DND-41 (cell line): Measurements from ENCODE around the gene THSD4.

ENCODE experiments used
- ATAC-seq: fragments of 200-7000 bp; cut with Tn5 transposase; 3 replicates; pipeline ENCODE4 v1.9.1; 2021; ENCODE audit warnings: low read depth; ENCODE audit not compliant: insufficient read depth
- DNase-seq: peaks from one replicate; pipeline ENCODE4 v3.0.0-alpha.2; 2020
- H2AFZ ChIP-seq: 2 replicates; pipeline ENCODE4 v1.6.0; 2012; ENCODE audit warnings: low read depth, low read length
- H3K27ac ChIP-seq: 2 replicates; pipeline ENCODE4 v1.5.1; 2012; ENCODE audit warnings: low read length, inconsistent platforms
- H3K27me3 ChIP-seq: fragments of 200-600 bp; sonication (generic); 2 replicates; pipeline ENCODE4 v1.6.0; 2012; ENCODE audit warnings: low read length, mild to moderate bottlenecking, inconsistent platforms; ENCODE audit not compliant: insufficient read depth, poor library complexity
- H3K36me3 ChIP-seq: 2 replicates; pipeline ENCODE4 v1.5.1; 2012; ENCODE audit warnings: low read length, inconsistent platforms; ENCODE audit not compliant: insufficient read depth
- H3K4me1 ChIP-seq: 2 replicates; pipeline ENCODE4 v1.5.1; 2012; ENCODE audit warnings: mild to moderate bottlenecking, low read length; ENCODE audit not compliant: insufficient read depth
- H3K4me2 ChIP-seq: 2 replicates; pipeline ENCODE4 v1.6.0; 2012; ENCODE audit warnings: mild to moderate bottlenecking, moderate library complexity, low read length, inconsistent platforms; ENCODE audit not compliant: insufficient read depth
- H3K4me3 ChIP-seq, 2 experiments: fragments of 200-600 bp in 1 of 2; shearing (Covaris generic) in 1 of 2; 2 replicates each; pipeline ENCODE4 v1.5.1; 2012 to 2016; ENCODE audit warnings: inconsistent platforms in 2 of 2, low read length in 2 of 2, mild to moderate bottlenecking in 2 of 2, low read depth in 1 of 2, moderate library complexity in 1 of 2
- H3K79me2 ChIP-seq: 2 replicates; pipeline ENCODE4 v1.6.0; 2012; ENCODE audit warnings: low read length, inconsistent platforms; ENCODE audit not compliant: insufficient read depth
- H3K9ac ChIP-seq: 2 replicates; pipeline ENCODE4 v1.6.0; 2012; ENCODE audit warnings: low read depth, mild to moderate bottlenecking, inconsistent platforms, low read length, moderate library complexity
- H3K9me3 ChIP-seq: 2 replicates; pipeline ENCODE4 v1.5.1; 2012; ENCODE audit warnings: low read length, moderate library complexity, mild to moderate bottlenecking, inconsistent platforms; ENCODE audit not compliant: insufficient read depth, severe bottlenecking
- H4K20me1 ChIP-seq: 2 replicates; pipeline ENCODE4 v1.6.0; 2012; ENCODE audit warnings: low read length; ENCODE audit not compliant: insufficient read depth
- CTCF ChIP-seq: IDR thresholded peaks from 2 replicates; pipeline ENCODE4 v1.5.1; 2012; ENCODE audit warnings: borderline replicate concordance, low read length, moderate library complexity, mild to moderate bottlenecking; ENCODE audit not compliant: poor library complexity, severe bottlenecking; ENCODE audit errors: extremely low read depth
- EZH2 ChIP-seq: IDR thresholded peaks from 3 replicates; pipeline ENCODE4 v1.6.1; 2012; ENCODE audit warnings: borderline replicate concordance, low read depth, mild to moderate bottlenecking, moderate library complexity, low read length, inconsistent platforms; ENCODE audit not compliant: severe bottlenecking

THSD4 gene

GRCh38 chr15:71143373-71144310 lies 28.4 kb downstream of the THSD4 start:
- TF ChIP-seq CTCF (no peak), EZH2 (no peak)
- no peak for ATAC-seq
- no peaks in the 10 kb centered on the region for H3K79me2 ChIP-seq
- peaks cover 2% of the 10 kb centered on the region for H3K27me3 ChIP-seq
- no peak overlapping the region for H3K4me2 ChIP-seq
- H3K9me3 ChIP-seq, result no peaks in the 10 kb centered on the region
- H3K27ac ChIP-seq, result no peak overlapping the region
- no peak for DNase-seq
- H3K9ac ChIP-seq, result no peak overlapping the region
- no peak overlapping the region for H3K4me3 ChIP-seq
- no peak overlapping the region for H2AFZ ChIP-seq
- no peaks in the 10 kb centered on the region for H4K20me1 ChIP-seq
- no peaks in the 10 kb centered on the region for H3K4me1 ChIP-seq
- no peaks in the 10 kb centered on the region for H3K36me3 ChIP-seq

- H4K20me1 ChIP-seq, result no peaks in the 10 kb centered on the region
- H2AFZ ChIP-seq, result no peak overlapping the region
- no peak overlapping the region for H3K27ac ChIP-seq
- no peak overlapping the region for H3K4me3 ChIP-seq
- no peaks in the 10 kb centered on the region for H3K9me3 ChIP-seq
- DNase-seq, result no peak
- no peaks in the 10 kb centered on the region for H3K4me1 ChIP-seq
- H3K79me2 ChIP-seq, result no peaks in the 10 kb centered on the region
- H3K4me2 ChIP-seq, result no peak overlapping the region
- H3K27me3 ChIP-seq, result peaks cover 2% of the 10 kb centered on the region
- ATAC-seq, result no peak
- TF ChIP-seq EZH2 (no peak), CTCF (no peak)
- no peaks in the 10 kb centered on the region for H3K36me3 ChIP-seq
- no peak overlapping the region for H3K9ac ChIP-seq
Measured at GRCh38 chr15:71145648-71146047, 30.4 kb downstream of the THSD4 start.

GRCh38 chr15:71146580-71146982 lies 31.3 kb downstream of the THSD4 start:
- Histone ChIP-seq H3K4me2 (no peak overlapping the region), H3K4me1 (no peaks in the 10 kb centered on the region), H3K4me3 (no peak overlapping the region), H3K9me3 (no peaks in the 10 kb centered on the region), H3K27ac (no peak overlapping the region), H4K20me1 (no peaks in the 10 kb centered on the region), H3K36me3 (no peaks in the 10 kb centered on the region), H2AFZ (no peak overlapping the region), H3K9ac (no peak overlapping the region), H3K79me2 (no peaks in the 10 kb centered on the region), H3K27me3 (peaks cover 2% of the 10 kb centered on the region)
- TF ChIP-seq EZH2 (no peak), CTCF (no peak)
- ATAC-seq (no peak), DNase-seq (no peak)
